ENCODE data around the gene PPEF2.
A peak's percentile ranks its signal among the peaks of the same experiment; 100 is the strongest.
"Not testable (repeated sequence)": the region's sequence is repeated elsewhere in the genome, so short reads cannot be mapped to it uniquely, and the experiment has no call there.

The PPEF2 gene

GRCh38 chr4:75924309-75924827 lies 22.1 kb upstream of the PPEF2 start:
- Histone ChIP-seq H4K20me1 (no peaks in the 10 kb centered on the region), H3K27ac (no peak overlapping the region), H3K4me1 (peaks cover 26% of the 10 kb centered on the region), H3K4me3 (no peak overlapping the region), H3K9ac (no peak overlapping the region), H3K36me3 (peaks cover 81% of the 10 kb centered on the region), H3K4me2 (no peak overlapping the region), H3K27me3 (no peaks in the 10 kb centered on the region), H3K9me3 (no peaks in the 10 kb centered on the region)
- no peak for TF ChIP-seq Cebpa-rat (IDR thresholded peaks at IDR 0.05)

GRCh38 chr4:75922588-75922987 lies 20.3 kb upstream of the PPEF2 start:
- H3K27ac ChIP-seq = no peak overlapping the region
- peaks cover 23% of the 10 kb centered on the region for H3K4me1 ChIP-seq

GRCh38 chr4:75921910-75922309 lies 19.7 kb upstream of the PPEF2 start:
- no peak for TF ChIP-seq Cebpa-rat (IDR thresholded peaks at IDR 0.05)
- H3K9me3 ChIP-seq = no peaks in the 10 kb centered on the region
- H3K27ac ChIP-seq = no peak overlapping the region
- H3K9ac ChIP-seq = no peak overlapping the region
- no peak overlapping the region for H3K4me2 ChIP-seq
- no peaks in the 10 kb centered on the region for H4K20me1 ChIP-seq
- H3K4me1 ChIP-seq = peaks cover 30% of the 10 kb centered on the region
- H3K4me3 ChIP-seq = no peak overlapping the region
- peaks cover 91% of the 10 kb centered on the region for H3K36me3 ChIP-seq
- H3K27me3 ChIP-seq = no peaks in the 10 kb centered on the region

More at GRCh38 chr4:75922588-75922987, 20.3 kb upstream of the PPEF2 start:
- Histone ChIP-seq H4K20me1 (no peaks in the 10 kb centered on the region), H3K9me3 (no peaks in the 10 kb centered on the region), H3K4me2 (0 out of 2 replicates have a peak overlapping the region, but pooled peaks have one; percentile 22), H3K9ac (no peak overlapping the region), H3K36me3 (peaks cover 89% of the 10 kb centered on the region), H3K27me3 (no peaks in the 10 kb centered on the region), H3K4me3 (no peak overlapping the region)
- no peak for TF ChIP-seq Cebpa-rat (IDR thresholded peaks at IDR 0.05)

DNA sequence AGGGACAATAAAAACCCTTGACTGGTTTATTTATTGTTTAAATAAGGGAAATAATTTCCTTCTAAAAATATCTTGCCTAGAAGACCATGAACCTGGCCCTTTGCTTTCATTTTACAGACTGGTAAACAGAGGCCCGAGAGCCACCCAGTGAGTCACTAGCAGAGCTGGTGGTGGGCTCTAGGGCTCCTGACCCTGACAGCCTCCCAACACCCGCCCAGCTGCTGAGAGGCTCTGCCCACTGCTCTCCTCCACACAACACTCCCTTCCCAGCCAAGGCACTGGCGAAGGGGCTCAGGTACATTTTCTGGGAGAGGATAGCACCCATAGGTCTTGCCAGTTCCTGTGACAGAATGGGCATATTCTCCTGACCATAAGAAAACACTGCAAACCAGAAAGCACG lies 18.1 kb upstream of the PPEF2 start:
- H3K27ac ChIP-seq = no peak overlapping the region
- no peak overlapping the region for H3K4me3 ChIP-seq
- peaks cover 32% of the 10 kb centered on the region for H3K4me1 ChIP-seq
- no peaks in the 10 kb centered on the region for H3K9me3 ChIP-seq
- no peak overlapping the region for H3K4me2 ChIP-seq
- TF ChIP-seq Cebpa-rat (IDR thresholded peaks at IDR 0.05) = no peak
- H4K20me1 ChIP-seq = no peaks in the 10 kb centered on the region
- H3K36me3 ChIP-seq = peaks cover 88% of the 10 kb centered on the region
- no peak overlapping the region for H3K9ac ChIP-seq
- H3K27me3 ChIP-seq = no peaks in the 10 kb centered on the region

DNA sequence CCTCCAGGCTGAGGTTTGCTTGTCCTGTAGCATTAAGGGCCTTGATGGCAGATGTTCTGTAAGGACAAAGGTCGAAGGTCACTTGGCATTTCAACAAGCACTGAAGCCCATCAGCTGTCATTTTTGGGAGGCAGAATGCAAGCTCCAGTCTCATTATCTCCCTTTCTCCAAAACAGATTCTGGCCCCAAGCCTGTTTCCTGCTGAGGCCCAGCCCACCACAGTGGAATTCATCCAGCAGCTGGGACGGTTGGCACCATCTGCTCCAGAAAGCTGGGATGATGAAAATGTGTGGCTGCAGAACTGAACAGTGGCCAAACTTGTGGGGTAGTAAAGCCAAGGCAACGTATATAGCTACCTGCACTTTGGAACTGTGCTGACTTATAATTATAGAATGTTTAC lies 17.7 kb upstream of the PPEF2 start:
- Histone ChIP-seq H3K4me1 (peaks cover 32% of the 10 kb centered on the region), H3K27me3 (no peaks in the 10 kb centered on the region), H3K27ac (no peak overlapping the region), H3K9me3 (no peaks in the 10 kb centered on the region), H4K20me1 (no peaks in the 10 kb centered on the region), H3K9ac (no peak overlapping the region), H3K36me3 (peaks cover 88% of the 10 kb centered on the region), H3K4me3 (no peak overlapping the region), H3K4me2 (no peak overlapping the region)
- no peak for TF ChIP-seq Cebpa-rat (IDR thresholded peaks at IDR 0.05)

GRCh38 chr4:75916091-75916661 lies 13.9 kb upstream of the PPEF2 start:
- no peaks in the 10 kb centered on the region for H3K27me3 ChIP-seq
- H4K20me1 ChIP-seq = no peaks in the 10 kb centered on the region
- TF ChIP-seq Cebpa-rat (IDR thresholded peaks at IDR 0.05) = no peak
- H3K4me3 ChIP-seq = no peak overlapping the region
- peaks cover 7% of the 10 kb centered on the region for H3K9me3 ChIP-seq
- peaks cover 67% of the 10 kb centered on the region for H3K36me3 ChIP-seq
- H3K27ac ChIP-seq = 0 out of 2 replicates have a peak overlapping the region, but pooled peaks have one; percentile 8
- H3K9ac ChIP-seq = no peak overlapping the region
- H3K4me1 ChIP-seq = peaks cover 21% of the 10 kb centered on the region
- no peak overlapping the region for H3K4me2 ChIP-seq

DNA sequence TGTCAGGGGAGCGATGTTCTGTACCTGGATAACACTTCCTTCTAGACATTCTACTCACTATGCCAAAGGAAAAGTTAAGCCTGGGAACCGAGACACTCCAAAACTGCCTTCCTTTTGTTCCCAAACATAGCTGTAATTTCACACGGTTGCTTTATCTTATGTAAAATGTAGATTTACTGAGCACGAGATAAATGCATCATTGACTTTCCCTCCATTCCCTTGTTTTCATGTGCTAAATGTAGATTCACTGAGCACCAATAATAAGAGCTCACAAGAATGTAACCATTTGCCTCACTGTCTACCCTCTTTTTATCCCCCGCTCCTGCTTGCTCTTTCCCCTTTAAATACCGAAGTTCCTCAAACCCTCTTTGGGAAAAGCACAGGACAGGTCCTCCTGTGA lies 10.7 kb upstream of the PPEF2 start:
- no peaks in the 10 kb centered on the region for H3K27me3 ChIP-seq
- H3K9me3 ChIP-seq = peaks cover 20% of the 10 kb centered on the region
- H3K9ac ChIP-seq = no peak overlapping the region
- no peak for TF ChIP-seq Cebpa-rat (IDR thresholded peaks at IDR 0.05)
- H4K20me1 ChIP-seq = no peaks in the 10 kb centered on the region
- peaks cover 49% of the 10 kb centered on the region for H3K36me3 ChIP-seq
- no peak overlapping the region for H3K27ac ChIP-seq
- no peak overlapping the region for H3K4me3 ChIP-seq
- peaks cover 23% of the 10 kb centered on the region for H3K4me1 ChIP-seq
- no peak overlapping the region for H3K4me2 ChIP-seq

- H3K27me3 ChIP-seq, H3K9ac ChIP-seq, H4K20me1 ChIP-seq, H3K4me2 ChIP-seq, H3K4me3 ChIP-seq, H3K27ac ChIP-seq: not testable (repeated sequence)
- H3K9me3 ChIP-seq = peaks cover 20% of the 10 kb centered on the region
- peaks cover 36% of the 10 kb centered on the region for H3K36me3 ChIP-seq
- H3K4me1 ChIP-seq = peaks cover 16% of the 10 kb centered on the region
Observed at GRCh38 chr4:75910831-75911230, 8.6 kb upstream of the PPEF2 start.

GRCh38 chr4:75909405-75909804 lies 7.2 kb upstream of the PPEF2 start:
- H3K4me2 ChIP-seq = no peak overlapping the region
- H4K20me1 ChIP-seq = no peaks in the 10 kb centered on the region
- H3K36me3 ChIP-seq = peaks cover 24% of the 10 kb centered on the region; the same call in 1 of the 2 replicates
- H3K27me3 ChIP-seq = no peaks in the 10 kb centered on the region
- H3K27ac ChIP-seq = no peak overlapping the region
- no peak for TF ChIP-seq Cebpa-rat (IDR thresholded peaks at IDR 0.05)
- H3K4me1 ChIP-seq = peaks cover 19% of the 10 kb centered on the region
- no peak overlapping the region for H3K9ac ChIP-seq
- peaks cover 20% of the 10 kb centered on the region for H3K9me3 ChIP-seq
- no peak overlapping the region for H3K4me3 ChIP-seq

- TF ChIP-seq Cebpa-rat (IDR thresholded peaks at IDR 0.05) = no peak
- Histone ChIP-seq H3K27me3 (no peaks in the 10 kb centered on the region), H3K4me2 (peak overlapping the region; percentile 44), H3K9ac (no peak overlapping the region), H4K20me1 (no peaks in the 10 kb centered on the region), H3K4me1 (peaks cover 25% of the 10 kb centered on the region), H3K27ac (no peak overlapping the region), H3K4me3 (no peak overlapping the region), H3K9me3 (peaks cover 20% of the 10 kb centered on the region), H3K36me3 (peaks cover 20% of the 10 kb centered on the region; the same call in 1 of the 2 replicates)
Observed at GRCh38 chr4:75908555-75908954, 6.3 kb upstream of the PPEF2 start.
